GM12801 (cell line): ENCODE data around the gene PEX13.

ENCODE experiments used
- TF ChIP-seq, protein P1 (sequence below): IDR thresholded peaks from one replicate; pipeline ENCODE4 v1.5.1; 2011; ENCODE audit warnings: control low read depth; ENCODE audit not compliant: insufficient read length; ENCODE audit errors: extremely low read depth

PEX13 gene

DNA sequence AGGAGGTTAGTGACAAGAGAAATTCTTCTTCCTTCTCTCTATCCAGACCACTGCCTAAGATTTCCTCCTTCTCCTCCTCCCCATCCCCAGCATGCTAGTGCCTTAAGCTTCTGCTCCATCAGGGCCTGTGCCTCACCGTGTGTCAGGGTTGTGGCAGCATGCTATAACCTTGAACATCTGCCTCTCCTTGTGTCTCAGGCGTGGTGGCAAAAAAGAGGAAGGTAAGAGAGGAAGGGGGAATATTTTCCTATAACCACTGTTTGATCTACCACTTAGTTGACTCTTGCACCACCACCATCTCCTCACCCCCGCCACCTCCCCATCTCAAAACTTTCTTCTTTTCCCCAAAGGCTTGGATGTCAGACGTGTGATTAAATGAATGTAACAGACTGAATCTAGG lies 38.3 kb upstream of the PEX13 start:
- TF ChIP-seq, protein P1, sequence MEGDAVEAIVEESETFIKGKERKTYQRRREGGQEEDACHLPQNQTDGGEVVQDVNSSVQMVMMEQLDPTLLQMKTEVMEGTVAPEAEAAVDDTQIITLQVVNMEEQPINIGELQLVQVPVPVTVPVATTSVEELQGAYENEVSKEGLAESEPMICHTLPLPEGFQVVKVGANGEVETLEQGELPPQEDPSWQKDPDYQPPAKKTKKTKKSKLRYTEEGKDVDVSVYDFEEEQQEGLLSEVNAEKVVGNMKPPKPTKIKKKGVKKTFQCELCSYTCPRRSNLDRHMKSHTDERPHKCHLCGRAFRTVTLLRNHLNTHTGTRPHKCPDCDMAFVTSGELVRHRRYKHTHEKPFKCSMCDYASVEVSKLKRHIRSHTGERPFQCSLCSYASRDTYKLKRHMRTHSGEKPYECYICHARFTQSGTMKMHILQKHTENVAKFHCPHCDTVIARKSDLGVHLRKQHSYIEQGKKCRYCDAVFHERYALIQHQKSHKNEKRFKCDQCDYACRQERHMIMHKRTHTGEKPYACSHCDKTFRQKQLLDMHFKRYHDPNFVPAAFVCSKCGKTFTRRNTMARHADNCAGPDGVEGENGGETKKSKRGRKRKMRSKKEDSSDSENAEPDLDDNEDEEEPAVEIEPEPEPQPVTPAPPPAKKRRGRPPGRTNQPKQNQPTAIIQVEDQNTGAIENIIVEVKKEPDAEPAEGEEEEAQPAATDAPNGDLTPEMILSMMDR: no peak

DNA sequence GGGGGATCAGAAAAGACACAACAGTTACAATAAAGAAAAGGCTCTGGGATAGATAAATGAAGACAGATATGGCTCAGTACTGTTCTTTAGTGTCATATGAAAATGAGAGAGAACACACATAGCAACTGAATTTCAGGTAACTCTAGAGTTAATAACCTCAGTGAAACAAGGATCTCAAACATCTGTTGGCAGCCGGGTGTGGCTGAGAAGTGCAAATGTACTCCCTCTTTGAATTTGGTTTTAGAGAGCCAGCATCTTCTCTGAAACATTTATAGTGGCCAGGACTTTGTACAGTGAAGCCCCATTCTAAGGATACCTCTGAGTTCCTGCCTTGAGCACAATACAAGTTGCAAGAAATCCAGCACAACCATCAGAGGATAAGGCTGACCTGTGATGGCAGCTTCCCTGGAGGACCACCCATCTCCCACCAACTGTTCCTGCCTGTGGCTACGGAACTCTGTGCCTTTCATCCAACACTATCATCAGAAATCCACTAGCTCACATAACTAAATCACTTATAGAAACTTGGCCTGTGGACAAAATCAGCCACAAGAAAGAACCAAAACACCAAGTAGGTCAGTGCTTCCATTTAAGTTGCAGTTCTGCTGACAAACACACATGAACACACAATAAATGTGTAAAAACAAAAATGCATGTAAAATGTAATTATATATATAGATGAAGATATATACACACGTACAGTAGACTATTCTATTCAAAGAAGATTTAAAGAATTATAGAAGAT lies 37.3 kb upstream of the PEX13 start:
- TF ChIP-seq, protein P1: no peak

DNA sequence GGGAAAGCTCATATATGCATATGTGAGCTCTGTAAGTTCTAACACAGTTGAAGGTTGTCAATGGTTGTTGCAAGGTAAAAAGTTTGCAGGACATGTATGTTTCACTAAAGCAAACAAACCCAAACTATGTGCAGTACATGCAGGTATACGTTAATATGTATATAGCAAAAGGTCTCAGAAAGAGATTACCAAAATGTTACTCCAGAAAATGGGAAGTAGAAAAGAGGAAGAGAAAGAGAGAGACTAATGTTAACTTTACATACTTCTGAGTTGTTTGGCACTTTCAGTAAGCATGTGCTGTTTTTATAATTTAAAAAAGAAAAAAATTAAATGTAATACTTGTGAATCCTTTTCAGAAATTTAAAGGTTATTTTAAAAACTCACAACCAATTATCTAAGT lies 32.8 kb upstream of the PEX13 start:
- TF ChIP-seq, protein P1: no peak

DNA sequence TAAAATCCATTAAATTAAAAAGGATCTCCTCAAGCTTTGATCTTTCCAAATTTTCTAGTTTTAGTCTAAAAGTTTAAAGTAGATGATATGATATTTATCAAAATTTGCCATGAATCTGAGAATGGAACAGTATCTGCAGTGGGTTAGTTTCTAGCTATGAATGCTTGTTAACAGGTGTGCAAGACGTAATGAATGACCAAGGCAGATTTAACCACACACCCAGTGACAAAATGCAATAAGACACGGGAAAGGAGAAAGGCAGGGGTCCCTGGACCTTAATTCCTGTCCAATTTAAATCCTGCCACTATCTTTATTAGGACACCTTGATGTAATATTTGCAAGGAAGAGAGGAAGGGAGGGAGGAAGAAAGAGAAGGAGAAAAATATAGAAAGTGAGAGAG lies 30.5 kb upstream of the PEX13 start:
- TF ChIP-seq, protein P1: no peak

DNA sequence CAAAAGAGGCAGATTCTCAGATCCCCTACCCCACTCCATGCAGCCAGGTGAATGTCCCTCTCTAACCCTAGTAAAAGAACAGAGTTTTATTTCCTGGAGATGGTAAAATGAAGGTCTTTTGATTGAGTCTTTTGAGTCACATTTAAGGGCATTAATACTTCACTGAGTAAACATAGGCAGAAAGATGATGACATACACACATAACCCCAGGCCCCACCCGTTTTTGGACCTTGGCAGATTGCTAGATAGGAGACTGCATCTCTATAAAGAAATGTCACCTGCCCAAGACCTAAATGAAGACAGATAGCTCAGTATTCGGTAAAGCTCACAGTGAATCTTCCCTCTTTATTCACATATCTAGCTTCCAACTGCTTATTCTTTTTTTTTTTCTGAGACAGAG lies 28.3 kb upstream of the PEX13 start:
- TF ChIP-seq, protein P1: no peak

DNA sequence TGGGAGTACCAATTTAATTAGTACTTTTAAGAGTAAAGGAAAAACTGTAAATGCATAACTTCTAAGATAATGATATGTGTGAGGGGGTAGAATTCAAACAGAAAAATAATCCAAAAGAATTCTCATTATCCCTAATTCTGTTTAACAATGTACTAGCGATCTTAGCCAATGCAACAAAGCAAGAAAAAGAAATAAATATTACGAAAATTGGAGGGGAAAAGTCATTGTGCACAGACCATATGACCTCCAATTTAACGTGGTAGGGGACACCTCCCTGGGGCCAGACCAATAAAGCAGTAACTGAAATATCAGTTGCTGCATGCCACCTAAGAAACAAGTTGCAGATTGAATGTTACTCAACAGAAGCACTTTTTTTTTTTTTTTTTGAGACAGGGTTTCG lies 25.9 kb upstream of the PEX13 start:
- TF ChIP-seq, protein P1: no peak

DNA sequence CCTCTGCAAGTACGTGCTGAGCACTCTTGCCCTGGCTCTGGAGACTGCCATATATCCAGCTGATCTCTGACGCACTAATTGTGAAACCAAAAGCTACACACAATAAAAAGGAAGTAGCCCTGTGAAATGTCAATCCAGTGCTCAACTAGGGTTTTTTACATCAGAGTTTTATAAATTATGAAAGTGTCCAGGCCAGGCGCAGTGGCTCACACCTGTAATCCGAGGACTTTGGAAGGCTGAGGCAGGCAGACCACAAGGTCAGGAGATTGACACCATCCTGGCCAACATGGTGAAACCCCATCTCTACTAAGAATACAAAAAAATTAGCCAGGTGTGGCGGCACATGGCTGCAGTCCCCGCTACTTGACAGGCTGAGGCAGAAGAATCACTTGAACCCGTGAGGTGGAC lies 24.5 kb upstream of the PEX13 start:
- TF ChIP-seq, protein P1: no peak
